AG08395 (cell line): ENCODE data around the gene APBA2.

Experiments used
- DNase-seq: peaks from one replicate; pipeline ENCODE4 v3.0.0; 2012; ENCODE audit warnings: mixed read lengths, low spot score

APBA2 gene

DNA sequence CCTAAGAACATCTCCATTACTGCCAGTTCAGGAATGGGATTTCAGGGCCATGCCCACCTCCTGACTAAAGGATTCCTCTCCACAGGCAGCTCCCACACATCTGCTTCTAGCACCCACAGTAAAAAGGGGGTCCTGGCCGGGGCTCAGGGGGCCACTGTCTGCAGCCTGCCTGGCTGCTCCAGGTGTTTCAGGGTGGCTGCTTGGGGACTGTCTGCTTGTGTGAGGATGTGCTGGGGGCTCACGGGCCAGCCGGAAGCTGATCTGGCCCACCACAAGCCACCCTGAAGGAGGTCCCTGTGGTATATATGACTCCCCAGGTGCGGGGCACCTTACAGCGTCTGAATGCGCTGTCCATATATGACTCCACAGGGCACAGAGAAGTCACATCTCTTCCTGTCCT lies 248.5 kb downstream of the APBA2 start:
- DNase-seq, result no peak

DNA sequence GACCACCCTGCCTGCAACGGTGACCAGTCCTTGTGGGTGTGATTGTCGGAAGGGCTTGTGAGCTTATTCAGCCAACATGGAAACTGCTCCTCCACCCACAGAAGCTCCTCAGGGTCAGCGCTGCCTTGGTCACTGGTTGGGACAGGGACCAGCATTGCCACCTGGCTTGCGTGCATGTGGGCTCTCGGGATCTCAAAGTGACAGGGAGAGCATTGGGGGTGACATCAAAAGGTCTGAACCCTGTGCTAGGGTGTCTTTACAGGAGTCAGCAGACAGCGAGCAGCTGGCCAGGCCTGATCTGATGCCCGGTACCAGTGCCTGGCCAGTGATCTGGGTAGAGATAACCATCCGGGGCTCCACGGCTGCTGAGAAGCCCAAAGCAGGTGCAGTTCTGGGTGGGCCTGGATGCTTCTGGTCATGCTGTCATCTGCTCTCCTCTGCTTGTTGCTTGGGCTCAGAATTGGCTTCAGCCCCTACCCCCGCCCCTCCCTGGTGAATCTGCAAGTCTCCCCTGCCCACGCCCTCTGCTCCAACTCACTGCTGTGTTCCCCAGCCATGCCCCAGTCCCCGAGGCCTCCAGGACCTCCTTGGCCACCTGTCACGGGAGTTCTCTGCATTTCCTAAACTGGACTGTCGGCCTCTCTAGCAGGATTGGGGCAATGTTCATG lies 249.0 kb downstream of the APBA2 start:
- DNase-seq, result no peak

DNA sequence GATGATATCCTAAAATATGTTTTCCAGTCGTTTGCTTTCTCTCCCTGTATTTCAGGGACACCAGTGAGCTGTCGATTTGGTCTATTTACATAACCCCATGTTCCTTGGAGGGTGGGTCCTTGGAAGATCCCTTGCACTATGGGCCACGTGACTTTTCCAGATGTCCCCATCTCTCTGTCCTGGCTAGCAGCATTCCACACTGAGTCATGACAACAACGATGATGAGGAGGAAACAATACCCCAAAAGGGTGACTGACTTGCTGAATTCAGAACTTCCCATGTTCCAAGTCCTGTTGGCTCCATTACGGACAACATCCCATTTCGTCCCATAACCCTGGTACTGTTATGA lies 249.5 kb downstream of the APBA2 start:
- DNase-seq, result peak; percentile 46

DNA sequence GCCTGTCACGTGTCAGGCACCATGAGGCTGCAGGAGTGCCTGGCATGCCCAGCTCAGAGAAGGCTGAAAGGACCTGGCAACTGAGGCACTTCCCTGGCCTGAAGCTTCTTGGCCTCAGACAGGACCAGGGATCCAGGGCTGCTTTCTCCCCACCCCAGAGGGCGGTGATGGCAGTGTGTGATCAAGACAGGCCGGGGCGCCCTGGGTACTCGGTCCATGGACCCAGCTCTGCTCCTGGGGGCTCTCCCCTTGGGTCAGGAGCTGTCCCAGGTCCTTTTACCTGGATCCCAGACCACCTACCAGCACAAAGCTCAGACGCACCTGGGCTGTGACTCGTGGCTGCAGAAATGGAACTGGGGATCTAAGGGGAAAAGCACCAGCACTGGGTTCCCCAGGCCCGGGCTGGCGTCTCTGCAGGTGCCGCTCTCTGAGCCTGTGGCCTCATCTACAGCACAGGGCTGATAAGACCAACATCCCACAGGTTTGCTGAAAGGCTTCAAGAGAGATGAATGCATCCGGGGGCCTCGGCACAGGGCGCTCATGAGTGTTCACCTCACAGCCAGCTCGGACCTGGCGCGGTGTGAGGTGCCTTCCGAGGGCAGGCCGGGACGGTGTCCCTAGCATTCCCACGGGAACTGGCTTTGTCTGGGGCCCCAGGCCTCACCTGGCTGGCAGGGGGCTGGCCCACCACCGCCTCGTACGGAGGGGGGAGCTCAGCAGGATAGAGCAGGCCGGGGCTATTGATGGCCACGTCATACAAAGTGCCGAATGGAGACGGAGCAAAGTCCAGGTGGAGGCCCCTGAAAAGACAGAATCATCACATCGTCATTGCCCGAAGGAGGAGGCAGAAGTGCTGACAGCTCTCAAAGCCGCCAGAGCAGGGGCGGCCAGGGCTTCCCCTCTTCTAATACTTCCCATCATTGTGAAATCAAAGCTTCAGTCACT lies 250.2 kb downstream of the APBA2 start:
- DNase-seq, result no peak

DNA sequence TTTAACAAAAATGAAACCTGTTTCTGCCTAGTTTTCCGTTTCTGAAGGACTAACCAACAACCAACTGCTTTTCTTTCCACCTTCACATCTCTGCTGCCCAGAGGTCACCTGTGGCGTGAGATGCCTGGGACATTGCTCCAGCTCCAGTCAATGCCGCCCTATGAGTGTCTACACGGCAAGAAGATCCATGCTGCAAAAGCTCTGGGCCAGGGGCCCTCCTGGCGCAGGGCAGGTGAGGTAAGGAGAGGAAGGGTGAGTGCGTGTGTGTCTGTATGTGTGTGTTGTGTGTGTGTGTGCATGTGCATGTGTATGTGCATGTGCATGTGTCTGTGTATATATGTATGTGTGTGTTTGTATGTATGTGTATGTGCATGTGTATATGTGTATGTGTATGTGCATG lies 252.5 kb downstream of the APBA2 start:
- no peak for DNase-seq

DNA sequence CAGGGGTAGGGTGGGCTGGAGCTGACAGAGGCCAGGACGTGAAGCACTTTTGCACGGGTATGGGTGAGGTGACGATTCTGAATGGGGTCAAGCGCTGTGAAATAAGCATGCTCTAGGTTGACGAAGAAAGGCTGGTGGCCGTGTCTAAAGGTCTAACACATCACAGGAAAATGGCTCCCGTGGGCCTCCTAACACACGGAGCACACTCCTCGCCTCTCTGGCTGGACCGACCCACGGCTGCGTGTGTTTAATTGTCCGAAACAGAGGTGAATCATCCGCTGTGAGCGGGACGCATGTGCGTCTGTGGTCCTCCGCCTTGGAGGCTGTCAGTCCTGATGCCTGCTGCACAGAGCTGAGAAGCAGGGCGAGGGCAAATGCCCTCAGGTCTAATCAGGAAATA lies 253.3 kb downstream of the APBA2 start:
- DNase-seq, result no peak

DNA sequence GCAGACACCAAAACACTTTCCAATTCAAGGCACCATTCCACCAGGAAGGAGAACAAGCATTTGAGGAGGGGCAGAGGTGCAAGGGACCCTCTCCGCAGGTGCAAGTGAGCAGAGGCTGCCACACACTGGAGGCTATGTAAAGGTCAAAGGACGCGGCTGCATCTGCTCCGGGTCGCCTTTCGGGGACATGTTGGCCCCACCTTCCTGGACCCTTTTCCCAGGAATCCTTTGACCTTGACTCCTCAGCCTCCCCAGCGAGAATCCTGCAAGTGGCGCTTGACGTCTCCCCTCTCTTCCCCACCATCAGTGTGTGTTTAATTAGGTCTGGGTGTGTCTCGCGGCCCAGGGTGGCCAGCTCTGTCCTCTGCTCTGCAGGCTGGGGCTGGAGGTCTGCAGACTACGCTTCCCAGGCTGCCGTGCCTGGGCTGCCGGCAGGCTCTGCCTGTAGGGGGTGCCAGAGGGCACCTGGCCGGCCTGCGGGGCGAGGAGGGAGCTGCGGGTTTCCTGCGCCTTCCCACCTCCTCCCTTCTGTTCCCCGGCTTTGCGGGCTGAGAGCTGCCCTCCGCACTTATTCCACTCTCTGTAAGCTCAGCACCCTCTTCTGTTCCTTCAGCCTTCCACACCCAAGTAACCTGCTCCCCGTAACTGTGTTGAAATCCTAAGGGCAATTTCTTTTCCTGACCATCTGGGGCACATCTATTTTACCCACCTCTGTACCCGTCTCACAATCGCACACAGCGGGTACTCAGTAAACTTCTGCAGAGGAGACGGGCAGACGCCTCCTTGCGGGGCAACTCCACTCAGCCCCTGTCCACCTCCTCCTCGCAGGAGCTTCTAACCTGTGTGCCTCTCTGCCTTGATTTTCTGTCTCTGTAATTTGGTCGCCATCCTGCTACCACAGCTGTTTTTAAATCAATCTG lies 254.0 kb downstream of the APBA2 start:
- peak; percentile 72 for DNase-seq

DNA sequence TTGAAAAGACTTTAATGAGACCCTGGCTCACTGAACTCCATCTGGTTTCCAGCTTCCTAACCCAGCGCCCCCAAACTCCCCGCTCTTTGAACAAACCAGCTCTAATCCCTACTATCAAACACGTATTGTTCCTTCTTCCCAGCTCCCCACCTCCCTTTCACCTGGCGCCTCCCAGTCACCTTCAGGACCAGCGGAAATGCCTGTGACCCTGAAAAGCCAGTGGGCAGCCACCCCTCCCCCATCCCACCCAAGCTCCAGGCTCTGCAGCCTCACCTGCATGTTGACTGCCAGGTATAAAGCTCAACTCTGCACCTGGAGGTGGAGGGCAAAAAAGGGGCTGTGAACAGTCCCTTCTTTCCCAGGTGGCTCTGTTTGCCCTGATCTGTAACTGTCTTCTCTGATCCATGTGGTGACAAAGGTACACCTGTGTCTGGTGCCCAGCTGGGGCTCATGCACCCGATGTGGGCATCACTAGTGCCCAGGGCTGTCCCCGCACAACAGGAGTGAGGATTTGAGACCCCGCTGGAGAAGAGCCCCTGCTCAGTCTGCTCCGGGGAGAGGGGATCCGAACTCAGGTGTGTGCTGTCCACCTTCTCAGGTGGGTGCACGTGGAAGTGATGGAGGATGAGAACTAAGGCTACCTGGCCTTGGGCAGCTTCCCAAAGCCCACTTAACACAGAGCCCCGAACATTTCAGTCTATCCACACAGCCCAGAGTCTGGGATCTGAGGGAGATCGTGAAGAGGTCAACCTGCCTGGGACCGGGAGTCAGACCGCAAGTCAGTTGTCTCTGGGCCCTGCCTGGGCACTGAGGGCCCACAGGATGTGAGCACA lies 254.9 kb downstream of the APBA2 start:
- no peak for DNase-seq

DNA sequence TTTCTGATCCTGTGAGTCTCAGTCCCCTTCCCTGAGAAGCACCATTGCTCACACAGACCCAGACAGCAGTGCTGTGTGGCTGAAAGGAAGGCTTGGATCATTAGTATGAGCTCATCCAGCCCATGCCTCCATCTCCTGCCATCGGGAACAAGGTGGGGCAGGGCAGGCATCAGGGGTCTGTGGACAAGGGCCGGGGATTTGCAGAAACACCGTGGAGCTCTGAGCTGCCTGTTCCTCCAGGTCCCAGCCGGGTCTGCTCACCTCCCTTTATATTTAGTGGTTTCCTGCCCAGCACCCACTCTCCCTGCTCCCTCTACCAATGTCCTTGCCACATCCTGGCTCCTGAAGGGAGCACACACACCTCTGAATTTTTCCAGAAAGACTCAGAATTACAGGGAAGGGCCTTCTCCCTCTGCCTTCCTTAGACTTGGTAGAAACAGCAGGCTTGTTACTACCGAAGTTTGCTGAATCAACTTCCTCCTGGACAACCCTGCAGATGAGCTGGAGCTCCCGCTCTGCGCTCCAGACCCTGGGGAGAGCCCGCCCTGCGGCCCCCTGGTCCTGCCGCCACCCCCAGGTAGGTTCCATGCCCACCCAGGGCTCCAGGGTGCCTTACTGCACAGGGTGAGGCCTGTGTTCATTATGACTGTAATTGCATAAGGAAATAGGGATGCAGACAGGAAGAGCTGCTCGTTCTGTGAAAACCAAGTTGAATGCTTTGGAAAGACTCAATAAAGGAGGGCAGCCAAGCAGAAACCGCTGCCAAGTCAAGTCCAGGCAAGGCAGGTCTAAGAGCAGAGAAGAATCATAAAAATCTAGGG lies 255.7 kb downstream of the APBA2 start:
- no peak for DNase-seq

DNA sequence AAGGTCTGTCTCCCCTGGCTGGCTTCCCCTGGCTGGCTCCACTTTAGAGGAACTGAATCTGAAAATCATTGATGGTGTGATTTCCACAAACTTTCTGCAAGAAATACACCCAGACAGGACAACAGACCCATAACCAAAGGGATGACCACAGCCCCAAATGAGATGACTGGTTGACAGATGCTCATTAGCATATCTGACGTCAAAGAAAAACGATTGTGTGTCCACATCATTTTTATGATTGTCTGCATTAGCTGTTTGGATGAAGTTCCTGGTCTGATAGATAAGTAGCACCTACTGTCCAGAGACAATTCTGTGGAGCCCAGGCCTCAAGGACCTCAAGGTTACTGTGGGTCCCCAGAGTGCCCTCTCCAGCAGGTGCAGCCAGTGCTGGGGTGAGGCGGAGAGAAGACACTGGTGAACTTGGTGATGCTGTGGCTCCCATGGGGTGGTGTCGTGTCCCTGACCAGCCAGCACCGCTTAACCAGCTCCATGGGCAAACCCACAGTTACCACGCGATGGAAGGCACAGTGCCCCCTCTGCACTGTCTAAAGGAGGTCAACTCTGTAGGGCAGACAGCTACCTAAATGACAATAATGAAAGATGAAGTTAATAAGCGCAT lies 256.5 kb downstream of the APBA2 start:
- DNase-seq, result no peak

DNA sequence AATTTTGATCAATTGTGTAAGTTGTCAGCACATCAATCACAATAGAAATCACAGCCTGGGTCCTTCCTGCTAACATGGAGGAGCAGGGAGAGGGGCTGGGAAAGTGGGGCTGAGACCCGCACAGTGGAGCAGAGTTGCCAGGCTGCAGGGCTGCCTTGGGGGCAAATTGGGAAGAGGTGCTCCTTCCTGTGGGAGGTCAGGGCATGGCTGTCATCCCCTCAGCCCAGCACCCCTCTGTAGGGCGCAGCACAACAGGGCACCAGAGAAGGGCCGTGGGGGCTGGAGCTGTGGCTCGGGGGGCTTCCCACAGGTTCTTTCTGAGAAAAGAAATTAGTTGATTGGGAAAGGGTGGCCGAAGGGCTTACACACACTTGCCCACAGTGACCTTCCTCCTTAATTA lies 257.5 kb downstream of the APBA2 start:
- no peak for DNase-seq

DNA sequence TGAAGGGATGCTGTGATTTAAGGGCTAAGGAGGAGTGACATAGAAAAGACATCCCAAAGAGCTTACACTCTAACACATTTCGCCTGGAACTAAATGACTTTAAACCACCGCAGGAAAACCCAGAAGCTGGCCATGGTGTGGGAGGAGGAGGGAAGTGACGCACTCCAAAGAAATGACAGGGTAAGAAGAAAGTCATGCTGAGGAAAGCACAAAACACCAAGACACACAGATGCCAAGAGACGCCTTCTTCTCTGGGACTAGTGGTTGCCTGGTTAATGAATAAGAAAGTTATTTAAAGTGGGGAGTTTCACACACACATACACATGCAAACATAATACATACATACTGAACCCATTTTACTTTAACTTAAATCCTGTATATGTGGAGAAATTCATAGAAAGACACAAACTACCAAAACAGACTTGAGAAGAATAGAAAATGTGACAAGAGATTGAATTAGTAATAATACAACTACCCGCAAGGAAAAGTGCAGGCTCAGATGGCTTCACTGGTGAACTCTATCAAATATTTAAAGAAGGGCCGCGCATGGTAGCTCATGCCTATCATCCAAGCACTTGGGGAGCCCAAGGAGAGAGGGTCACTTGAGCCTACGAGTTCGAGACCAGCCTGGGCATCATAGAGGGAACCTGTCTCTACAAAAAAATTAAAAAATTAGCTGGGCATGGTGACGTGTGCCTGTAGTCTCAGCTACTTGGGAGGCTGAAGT lies 258.3 kb downstream of the APBA2 start:
- DNase-seq, result peak; percentile 85

DNA sequence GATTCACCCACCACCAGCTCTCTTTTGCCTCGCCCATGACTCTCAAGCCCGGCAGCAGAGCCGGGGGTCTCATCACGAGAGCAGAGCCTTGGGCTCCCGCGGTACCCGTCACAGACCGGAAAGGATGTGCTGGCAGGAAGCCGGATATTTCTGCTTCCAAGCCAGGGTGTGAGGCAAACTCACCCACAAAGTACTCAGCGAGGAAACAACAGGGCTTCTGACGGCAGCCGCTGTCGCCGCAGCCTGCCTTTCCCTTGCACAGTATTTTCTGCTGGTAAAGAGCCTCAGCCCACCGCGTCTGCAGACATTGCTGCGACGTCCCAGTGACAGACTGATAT lies 263.9 kb downstream of the APBA2 start:
- no peak for DNase-seq

DNA sequence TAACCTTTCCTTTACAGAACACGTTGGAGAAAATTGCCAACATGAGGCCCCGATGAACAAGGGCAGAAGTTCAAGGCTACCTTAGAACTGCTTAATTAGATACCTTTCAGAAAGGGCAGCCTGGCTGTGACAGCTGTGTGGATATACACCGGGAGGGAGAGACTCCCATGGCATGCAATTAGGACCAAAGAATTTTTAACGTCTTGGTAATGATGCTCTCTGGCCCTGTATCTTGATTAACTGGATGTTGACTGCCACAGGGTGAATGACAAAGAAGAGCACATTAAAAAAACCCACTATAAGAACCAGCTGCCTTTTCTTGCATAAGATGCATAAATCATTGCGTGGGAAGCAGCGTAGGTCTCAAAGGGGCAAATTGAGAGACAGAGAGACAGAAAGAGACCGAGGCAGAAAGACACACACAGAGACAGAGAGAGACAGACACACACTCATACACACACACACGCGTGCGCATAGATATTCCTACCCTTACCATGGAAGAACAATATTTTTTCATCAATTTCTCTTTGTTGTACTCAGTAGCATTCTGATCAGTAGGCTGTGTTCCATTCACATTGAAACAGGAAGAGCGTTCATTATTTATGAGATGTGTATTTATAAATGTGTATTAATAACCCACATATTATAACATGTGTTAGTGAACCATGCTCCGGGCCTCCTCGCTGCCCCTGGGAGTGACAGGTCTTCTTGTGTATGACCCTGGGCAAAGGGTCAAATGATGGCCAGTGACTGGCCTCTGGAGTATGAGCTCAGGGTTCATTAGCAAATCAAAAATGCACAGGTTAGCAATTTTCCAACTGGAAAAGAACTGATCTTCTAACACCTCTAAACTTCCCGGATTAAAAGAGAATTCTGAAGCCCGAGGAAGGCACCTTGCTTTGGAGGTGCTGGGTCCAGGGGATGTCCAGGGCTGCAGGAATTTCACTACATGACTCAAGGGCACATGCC lies 265.0 kb downstream of the APBA2 start:
- DNase-seq, result no peak

DNA sequence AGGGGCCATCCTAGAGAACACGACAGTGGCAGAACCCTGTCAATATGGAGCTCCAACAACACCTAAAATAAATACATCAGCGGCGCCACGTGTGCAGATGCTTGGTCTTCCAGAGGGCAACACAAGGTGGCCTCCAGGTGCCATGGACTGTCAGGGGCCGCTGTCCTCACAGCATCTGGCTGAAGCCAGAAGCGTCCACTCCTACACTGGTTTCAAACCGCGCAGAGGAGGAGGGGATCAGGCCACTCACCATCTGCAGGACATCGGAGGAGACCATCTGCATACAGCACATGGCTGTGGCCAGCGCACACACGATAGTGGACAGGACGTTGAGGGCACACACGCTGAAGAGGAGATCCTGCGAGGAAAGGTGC lies 265.7 kb downstream of the APBA2 start:
- DNase-seq, result no peak

DNA sequence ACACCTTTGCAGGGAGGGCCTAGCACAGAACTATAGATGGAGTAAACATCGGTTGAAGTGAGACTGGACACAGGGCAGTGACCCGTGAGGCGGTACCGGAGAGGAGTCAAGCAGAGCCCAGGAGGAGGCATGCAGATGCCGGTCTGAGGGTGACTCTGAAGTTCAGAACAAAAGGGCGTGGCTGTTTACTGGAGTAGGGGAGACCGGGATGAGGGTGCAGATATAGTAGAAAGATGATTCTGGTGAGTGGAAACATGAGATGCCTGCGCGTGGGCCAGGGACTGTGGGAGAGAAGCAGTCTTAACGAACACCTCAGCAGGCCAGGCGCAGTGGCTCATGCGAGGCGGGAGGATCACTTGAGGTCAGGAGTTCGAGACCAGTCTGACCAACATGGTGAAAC lies 270.7 kb downstream of the APBA2 start:
- no peak for DNase-seq

DNA sequence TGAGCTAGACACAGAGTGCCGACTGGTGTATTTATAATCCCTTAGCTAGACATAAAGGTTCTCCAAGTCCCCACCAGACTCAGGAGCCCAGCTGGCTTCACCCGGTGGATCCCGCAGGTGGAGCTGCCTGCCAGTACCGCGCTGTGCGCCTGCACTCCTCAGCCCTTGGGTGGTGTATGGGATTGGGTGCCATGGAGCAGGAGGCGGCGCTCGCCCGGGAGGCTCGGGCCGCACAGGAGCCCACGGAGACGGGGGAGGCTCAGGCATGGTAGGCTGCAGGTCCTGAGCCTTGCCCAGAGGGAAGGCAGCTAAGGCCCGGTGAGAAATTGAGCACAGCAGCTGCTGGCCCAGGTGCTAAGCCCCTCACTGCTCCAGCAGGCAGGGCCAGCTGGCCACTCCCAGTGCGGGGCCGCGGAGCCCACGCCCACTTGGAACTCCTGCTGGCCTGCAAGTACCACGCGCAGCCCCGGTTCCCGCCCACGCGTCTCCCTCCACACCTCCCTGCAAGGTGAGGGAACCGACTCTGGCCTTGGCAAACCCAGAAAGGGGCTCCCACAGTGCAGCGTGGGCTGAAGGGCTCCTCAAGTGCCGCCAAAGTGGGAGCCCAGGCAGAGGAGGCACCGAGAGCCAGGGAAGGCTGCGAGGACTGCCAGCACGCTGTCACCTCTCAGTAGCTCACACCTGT lies 274.1 kb downstream of the APBA2 start:
- no peak for DNase-seq

DNA sequence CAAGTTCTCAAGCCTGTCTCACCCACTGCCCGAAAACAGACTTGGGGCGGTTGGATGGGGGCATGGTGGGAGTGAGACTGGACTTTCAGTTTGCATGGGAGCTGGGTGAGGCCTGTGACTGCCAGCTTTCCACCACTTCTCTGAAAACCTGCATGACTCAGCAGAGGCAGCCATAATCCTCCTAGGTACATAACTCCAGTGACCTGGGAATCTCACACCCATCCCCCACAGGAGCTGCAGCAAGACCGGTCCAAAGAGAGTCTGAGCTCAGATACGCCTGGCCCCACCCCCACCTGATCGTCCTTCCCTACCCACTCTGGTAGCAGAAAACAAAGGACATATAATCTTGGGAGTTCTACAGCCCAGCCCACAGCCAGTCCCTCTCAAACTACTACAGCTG lies 276.6 kb downstream of the APBA2 start:
- DNase-seq, result no peak
